ENCODE results near the gene CDH13.
A peak's percentile ranks its signal among the peaks of the same experiment; 100 is the strongest.

The CDH13 gene

DNA sequence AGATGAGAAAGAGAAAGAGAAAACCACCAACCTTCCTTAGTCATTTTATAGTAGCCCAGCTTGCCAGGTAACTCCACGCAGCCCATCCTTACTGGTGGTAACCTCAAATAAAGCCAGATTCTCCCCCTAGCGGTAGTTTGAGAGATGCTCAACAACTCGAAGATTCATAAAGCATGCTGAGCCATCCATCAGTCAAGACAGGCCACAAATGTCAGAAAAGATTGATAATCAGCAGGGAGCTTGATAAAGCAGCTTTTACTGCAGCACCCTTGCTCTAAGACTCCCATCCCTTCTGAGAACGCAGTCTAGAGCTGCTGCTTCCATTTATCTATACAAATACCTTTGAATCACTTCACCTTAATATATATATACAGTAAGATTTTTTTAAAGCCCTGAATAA, 729.5 kb downstream of the CDH13 start:
- Histone ChIP-seq H3K27me3 (ENCODE audit: insufficient read depth, low read length) (no peaks in the 10 kb centered on the region), H3K4me3 (ENCODE audit: low read depth, low read length) (no peak overlapping the region), H2AFZ (ENCODE audit: low read length, unreplicated experiment) (no peak overlapping the region), H3K4me1 (ENCODE audit: control insufficient read depth, insufficient read depth, low read length, unreplicated experiment) (no peaks in the 10 kb centered on the region), H3K79me2 (ENCODE audit: control insufficient read depth, insufficient read depth, low read length, unreplicated experiment) (no peaks in the 10 kb centered on the region), H3K27ac (ENCODE audit: low read depth, low read length) (no peak overlapping the region), H3K36me3 (ENCODE audit: insufficient read depth, low read length) (no peaks in the 10 kb centered on the region)

DNA sequence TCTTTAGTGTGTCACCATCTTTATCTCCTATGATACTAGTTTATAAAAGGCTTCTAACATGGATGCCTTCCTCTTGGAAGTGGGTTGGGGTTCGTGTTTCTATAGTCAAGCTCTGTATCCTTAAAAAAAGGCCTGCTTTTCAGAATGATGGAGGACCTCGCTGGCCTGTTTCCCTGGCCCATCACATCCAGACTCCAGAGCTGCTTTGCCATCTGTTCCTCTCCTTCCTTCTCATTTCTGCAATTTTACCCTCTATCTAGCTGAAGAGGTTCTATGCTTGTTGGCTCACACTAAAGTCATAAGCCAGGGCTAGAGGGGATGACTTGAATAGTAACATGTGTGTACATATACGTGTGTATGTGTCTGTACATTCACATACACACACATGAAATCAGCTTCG, 730.2 kb downstream of the CDH13 start:
- no peaks in the 10 kb centered on the region for H3K36me3 ChIP-seq (ENCODE audit: insufficient read depth, low read length)

DNA sequence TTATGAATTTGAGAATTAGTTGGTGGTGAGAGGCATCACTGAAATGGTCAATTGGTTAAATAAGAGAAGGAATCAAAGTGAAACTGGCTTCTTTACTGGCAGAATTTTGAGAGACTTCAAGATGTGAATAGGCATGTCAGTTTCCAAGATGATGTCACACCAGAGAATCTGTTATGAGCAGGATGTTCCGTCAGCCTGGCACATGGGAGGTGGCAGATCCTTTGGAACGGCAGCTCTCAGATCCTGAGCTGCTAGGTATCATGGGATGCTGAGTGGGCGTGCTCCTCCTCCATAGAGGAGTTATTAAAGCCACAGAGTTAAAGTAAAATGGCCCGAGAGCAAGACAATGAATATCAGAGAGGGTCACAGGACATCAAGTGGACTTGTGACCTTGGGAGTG, 736.8 kb downstream of the CDH13 start:
- Histone ChIP-seq H3K4me3 (ENCODE audit: low read depth, low read length) (no peak overlapping the region), H3K27ac (ENCODE audit: low read depth, low read length) (no peak overlapping the region), H3K36me3 (ENCODE audit: insufficient read depth, low read length) (no peaks in the 10 kb centered on the region), H3K79me2 (ENCODE audit: control insufficient read depth, insufficient read depth, low read length, unreplicated experiment) (no peaks in the 10 kb centered on the region), H2AFZ (ENCODE audit: low read length, unreplicated experiment) (no peak overlapping the region), H3K4me1 (ENCODE audit: control insufficient read depth, insufficient read depth, low read length, unreplicated experiment) (no peaks in the 10 kb centered on the region), H3K27me3 (ENCODE audit: insufficient read depth, low read length) (no peaks in the 10 kb centered on the region)

More for the DNA sequence above, 730.2 kb downstream of the CDH13 start:
- Histone ChIP-seq H2AFZ (ENCODE audit: low read length, unreplicated experiment) (no peak overlapping the region), H3K4me1 (ENCODE audit: control insufficient read depth, insufficient read depth, low read length, unreplicated experiment) (no peaks in the 10 kb centered on the region), H3K27ac (ENCODE audit: low read depth, low read length) (no peak overlapping the region), H3K4me3 (ENCODE audit: low read depth, low read length) (no peak overlapping the region), H3K79me2 (ENCODE audit: control insufficient read depth, insufficient read depth, low read length, unreplicated experiment) (no peaks in the 10 kb centered on the region), H3K27me3 (ENCODE audit: insufficient read depth, low read length) (no peaks in the 10 kb centered on the region)

DNA sequence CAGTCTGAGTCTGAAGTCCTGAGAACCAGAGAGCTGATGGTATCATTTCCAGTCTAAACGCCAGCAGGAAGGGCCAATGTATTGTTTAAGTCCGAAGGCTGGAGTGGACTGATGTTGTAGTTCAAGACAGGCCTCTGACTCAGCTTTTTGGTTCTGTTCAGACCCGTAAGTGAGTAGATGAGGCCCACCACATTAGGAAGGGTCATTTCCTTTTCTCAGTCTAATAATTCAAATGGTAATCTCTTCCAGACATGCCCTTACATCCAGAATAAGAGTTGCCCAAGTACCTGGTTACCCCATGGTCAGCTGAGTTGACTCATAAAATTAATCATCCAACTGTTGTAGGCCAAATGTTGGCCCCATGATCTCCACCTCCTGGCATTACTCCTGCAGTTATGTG, 738.4 kb downstream of the CDH13 start:
- H3K79me2 ChIP-seq (ENCODE audit: control insufficient read depth, insufficient read depth, low read length, unreplicated experiment): no peaks in the 10 kb centered on the region
- no peaks in the 10 kb centered on the region for H3K27me3 ChIP-seq (ENCODE audit: insufficient read depth, low read length)
- H2AFZ ChIP-seq (ENCODE audit: low read length, unreplicated experiment): no peak overlapping the region
- no peaks in the 10 kb centered on the region for H3K4me1 ChIP-seq (ENCODE audit: control insufficient read depth, insufficient read depth, low read length, unreplicated experiment)
- H3K36me3 ChIP-seq (ENCODE audit: insufficient read depth, low read length): no peaks in the 10 kb centered on the region
- no peak overlapping the region for H3K4me3 ChIP-seq (ENCODE audit: low read depth, low read length)
- peak overlapping the region; percentile 30; the same call in 1 of the 2 replicates for H3K27ac ChIP-seq (ENCODE audit: low read depth, low read length)

DNA sequence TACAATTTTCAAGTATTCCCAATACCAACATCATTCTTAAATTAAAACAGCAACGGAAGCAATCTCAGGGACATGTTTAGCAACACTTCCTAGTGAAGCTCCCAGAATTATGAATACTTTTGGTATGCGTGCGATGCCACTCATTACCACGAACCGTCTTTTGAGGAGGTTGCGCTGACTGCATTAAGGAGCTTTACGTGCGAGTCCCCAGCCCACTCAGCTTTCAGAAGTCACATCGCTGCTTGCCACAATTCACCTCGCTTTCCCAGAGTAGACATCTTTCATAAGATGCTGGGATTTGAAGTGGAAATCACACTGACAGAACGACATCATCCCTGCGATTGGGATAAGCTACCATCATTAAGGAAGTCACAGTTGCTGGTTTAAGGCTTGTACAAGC, 739.5 kb downstream of the CDH13 start:
- H3K4me1 ChIP-seq (ENCODE audit: control insufficient read depth, insufficient read depth, low read length, unreplicated experiment): no peaks in the 10 kb centered on the region
- H2AFZ ChIP-seq (ENCODE audit: low read length, unreplicated experiment): no peak overlapping the region

DNA sequence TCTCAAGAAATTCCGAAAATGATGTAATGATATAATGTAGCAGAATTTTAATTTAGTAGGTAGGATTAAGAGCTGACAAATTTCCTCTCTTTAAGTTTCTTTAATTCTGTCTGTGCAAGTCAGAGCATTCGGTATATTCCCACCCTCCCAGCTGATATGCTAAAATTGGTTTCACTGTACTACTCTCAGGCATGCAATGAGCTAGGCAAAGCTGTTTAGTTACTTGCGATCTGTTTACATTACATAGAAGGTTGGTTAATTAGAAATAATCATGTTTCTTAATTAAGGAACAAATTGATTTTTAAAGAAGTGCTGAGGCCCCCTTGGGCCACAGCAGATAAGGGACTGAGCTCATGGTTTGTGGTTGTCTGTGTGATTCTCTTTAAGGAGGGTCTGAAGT, 748.2 kb downstream of the CDH13 start:
- Histone ChIP-seq H3K4me1 (ENCODE audit: control insufficient read depth, insufficient read depth, low read length, unreplicated experiment) (no peaks in the 10 kb centered on the region), H3K27me3 (ENCODE audit: insufficient read depth, low read length) (no peaks in the 10 kb centered on the region), H2AFZ (ENCODE audit: low read length, unreplicated experiment) (no peak overlapping the region), H3K27ac (ENCODE audit: low read depth, low read length) (no peak overlapping the region), H3K36me3 (ENCODE audit: insufficient read depth, low read length) (no peaks in the 10 kb centered on the region), H3K4me3 (ENCODE audit: low read depth, low read length) (no peak overlapping the region), H3K79me2 (ENCODE audit: control insufficient read depth, insufficient read depth, low read length, unreplicated experiment) (no peaks in the 10 kb centered on the region)

More for the DNA sequence above, 739.5 kb downstream of the CDH13 start:
- Histone ChIP-seq H3K27ac (ENCODE audit: low read depth, low read length) (no peak overlapping the region), H3K27me3 (ENCODE audit: insufficient read depth, low read length) (no peaks in the 10 kb centered on the region), H3K36me3 (ENCODE audit: insufficient read depth, low read length) (no peaks in the 10 kb centered on the region), H3K4me3 (ENCODE audit: low read depth, low read length) (no peak overlapping the region), H3K79me2 (ENCODE audit: control insufficient read depth, insufficient read depth, low read length, unreplicated experiment) (no peaks in the 10 kb centered on the region)

DNA sequence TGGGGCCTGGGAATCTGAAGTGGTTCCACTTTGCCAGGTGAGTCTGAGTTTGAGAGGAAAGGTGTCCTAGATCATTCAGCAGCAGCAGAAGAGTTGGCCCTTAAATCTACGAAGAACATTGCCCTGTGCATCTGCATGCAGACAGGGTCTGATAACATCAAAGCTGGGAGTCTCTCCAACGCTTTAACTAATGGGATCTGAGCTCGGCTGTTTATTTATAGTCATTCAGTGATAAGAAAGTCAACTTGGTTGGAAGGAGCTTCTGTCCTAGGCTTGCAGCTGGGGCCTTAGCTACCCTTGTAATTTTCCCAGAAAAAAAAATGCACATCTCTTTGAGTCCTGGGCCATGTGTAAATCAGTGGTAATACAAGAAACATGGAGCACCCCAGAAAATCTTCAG, 763.0 kb downstream of the CDH13 start:
- Histone ChIP-seq H3K27ac (ENCODE audit: low read depth, low read length) (no peak overlapping the region), H3K4me1 (ENCODE audit: control insufficient read depth, insufficient read depth, low read length, unreplicated experiment) (no peaks in the 10 kb centered on the region)

DNA sequence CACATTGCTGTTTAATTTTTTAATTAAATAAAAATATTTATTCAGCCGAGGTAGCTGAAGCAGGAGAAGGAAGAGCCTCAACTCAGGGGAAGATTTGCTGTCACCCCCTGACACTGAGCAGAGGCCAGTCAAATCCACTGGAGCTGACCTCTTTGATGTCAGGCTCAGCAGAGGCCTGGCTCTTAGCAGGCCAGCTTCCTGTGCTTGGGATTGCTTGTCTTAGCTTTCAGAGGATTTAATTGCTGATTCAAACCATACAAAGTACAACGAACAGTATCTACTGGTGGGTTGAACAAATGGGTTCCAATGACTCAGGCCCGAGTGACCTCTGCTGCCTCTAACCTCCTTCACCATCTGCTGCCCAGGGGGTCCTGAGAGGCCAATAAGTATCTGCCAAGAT, 764.0 kb downstream of the CDH13 start:
- Histone ChIP-seq H3K27me3 (ENCODE audit: insufficient read depth, low read length) (no peaks in the 10 kb centered on the region), H3K4me3 (ENCODE audit: low read depth, low read length) (no peak overlapping the region), H3K79me2 (ENCODE audit: control insufficient read depth, insufficient read depth, low read length, unreplicated experiment) (no peaks in the 10 kb centered on the region), H3K27ac (ENCODE audit: low read depth, low read length) (no peak overlapping the region), H3K4me1 (ENCODE audit: control insufficient read depth, insufficient read depth, low read length, unreplicated experiment) (no peaks in the 10 kb centered on the region), H3K36me3 (ENCODE audit: insufficient read depth, low read length) (no peaks in the 10 kb centered on the region), H2AFZ (ENCODE audit: low read length, unreplicated experiment) (no peak overlapping the region)

More for the DNA sequence above, 763.0 kb downstream of the CDH13 start:
- no peak overlapping the region for H2AFZ ChIP-seq (ENCODE audit: low read length, unreplicated experiment)
- H3K36me3 ChIP-seq (ENCODE audit: insufficient read depth, low read length): no peaks in the 10 kb centered on the region
- no peaks in the 10 kb centered on the region for H3K79me2 ChIP-seq (ENCODE audit: control insufficient read depth, insufficient read depth, low read length, unreplicated experiment)
- H3K4me3 ChIP-seq (ENCODE audit: low read depth, low read length): no peak overlapping the region
- H3K27me3 ChIP-seq (ENCODE audit: insufficient read depth, low read length): no peaks in the 10 kb centered on the region

DNA sequence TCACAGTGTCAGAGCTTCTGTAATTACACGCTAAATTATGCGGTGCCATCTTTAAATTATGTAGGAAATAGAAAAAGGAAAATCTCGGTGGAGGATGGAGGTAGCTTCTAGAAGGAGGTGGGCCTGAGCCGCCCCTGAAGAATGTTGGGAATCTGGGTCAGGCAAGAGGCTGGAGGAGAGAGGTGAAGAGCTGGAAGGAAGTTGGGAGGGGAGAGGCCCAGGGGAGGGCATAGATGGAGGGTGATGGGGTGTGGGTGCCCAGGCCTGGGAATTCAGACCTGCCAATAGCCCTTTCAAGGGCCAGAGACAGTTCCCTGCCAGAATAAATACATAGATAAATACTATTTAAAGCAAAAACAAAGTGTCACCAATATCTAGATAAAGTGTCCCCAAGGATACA, 766.0 kb downstream of the CDH13 start:
- Histone ChIP-seq H3K36me3 (ENCODE audit: insufficient read depth, low read length) (no peaks in the 10 kb centered on the region), H3K27ac (ENCODE audit: low read depth, low read length) (no peak overlapping the region), H3K4me1 (ENCODE audit: control insufficient read depth, insufficient read depth, low read length, unreplicated experiment) (no peaks in the 10 kb centered on the region), H3K27me3 (ENCODE audit: insufficient read depth, low read length) (no peaks in the 10 kb centered on the region), H2AFZ (ENCODE audit: low read length, unreplicated experiment) (no peak overlapping the region), H3K79me2 (ENCODE audit: control insufficient read depth, insufficient read depth, low read length, unreplicated experiment) (no peaks in the 10 kb centered on the region), H3K4me3 (ENCODE audit: low read depth, low read length) (no peak overlapping the region)

DNA sequence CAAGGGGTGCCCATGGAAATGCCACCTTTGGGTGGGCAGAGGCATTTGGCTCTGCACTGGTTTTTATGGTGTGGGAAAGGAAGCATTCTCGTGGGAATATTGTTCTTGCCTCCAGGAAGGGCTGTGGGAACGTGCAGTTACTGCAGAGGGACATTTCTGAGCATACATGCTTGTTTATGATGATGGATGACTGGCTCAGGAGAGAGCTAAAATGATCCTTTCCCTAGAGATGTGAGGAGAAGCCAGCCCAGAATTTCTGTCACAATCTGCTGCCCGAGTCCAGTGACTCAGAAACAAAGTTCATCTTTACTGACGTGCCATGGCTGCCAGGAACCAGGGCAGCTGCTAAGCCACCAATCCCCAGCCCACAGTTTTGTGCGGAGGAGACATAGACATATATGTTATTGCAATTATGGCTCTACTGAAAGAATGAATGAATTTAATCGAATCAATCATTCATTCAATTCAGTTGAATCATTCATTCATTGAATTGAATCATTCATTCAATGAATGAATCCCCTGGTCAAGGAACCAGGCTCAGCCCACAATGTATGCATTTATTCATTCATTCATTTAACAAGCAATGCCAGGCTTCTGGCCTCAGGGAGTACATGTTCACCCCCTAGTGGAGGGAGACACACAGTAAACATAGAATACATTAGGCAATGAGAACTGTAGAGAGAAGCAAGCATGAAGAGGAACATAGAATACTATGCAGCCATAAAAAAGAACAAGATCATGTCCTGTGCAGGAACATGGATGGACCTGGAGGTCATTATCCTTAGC, 766.6 kb downstream of the CDH13 start:
- H3K4me1 ChIP-seq (ENCODE audit: control insufficient read depth, insufficient read depth, low read length, unreplicated experiment): no peaks in the 10 kb centered on the region
- H3K27ac ChIP-seq (ENCODE audit: low read depth, low read length): no peak overlapping the region
- H3K36me3 ChIP-seq (ENCODE audit: insufficient read depth, low read length): no peaks in the 10 kb centered on the region
- H3K27me3 ChIP-seq (ENCODE audit: insufficient read depth, low read length): no peaks in the 10 kb centered on the region
- H2AFZ ChIP-seq (ENCODE audit: low read length, unreplicated experiment): no peak overlapping the region
- H3K79me2 ChIP-seq (ENCODE audit: control insufficient read depth, insufficient read depth, low read length, unreplicated experiment): no peaks in the 10 kb centered on the region
- no peak overlapping the region for H3K4me3 ChIP-seq (ENCODE audit: low read depth, low read length)

DNA sequence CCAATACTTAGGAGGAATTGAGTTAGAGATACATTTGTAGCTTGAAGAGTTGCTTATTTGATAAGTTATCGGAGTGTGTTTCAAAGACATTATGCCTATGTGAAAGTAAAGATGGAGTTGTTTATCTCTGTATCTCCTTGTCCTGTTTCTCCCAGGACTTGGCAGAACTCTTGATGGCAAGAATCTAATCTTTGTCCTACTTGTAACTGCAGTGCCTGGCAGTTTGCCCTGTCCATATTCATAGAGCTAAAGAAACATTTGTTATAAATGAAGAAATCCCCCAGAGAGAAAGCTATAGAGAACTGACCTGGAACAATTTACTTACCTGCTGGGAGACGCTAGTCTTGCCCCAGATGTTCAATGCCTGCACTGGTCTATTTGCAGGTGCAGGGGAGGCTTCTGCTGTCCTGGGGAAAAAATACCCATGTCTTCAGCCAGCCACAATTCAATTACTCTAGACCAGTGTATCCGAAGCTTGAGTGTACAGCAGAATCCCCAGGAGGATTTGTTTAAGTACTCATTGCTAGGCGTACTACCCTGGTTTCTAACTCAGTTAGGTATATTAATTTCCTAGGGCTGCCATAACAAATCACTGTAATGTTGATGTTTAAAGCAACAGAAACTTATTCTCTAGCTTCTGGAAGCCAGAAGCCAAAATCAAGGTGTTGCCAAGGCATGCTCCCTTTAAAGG, 771.0 kb downstream of the CDH13 start:
- H3K4me3 ChIP-seq (ENCODE audit: low read depth, low read length): no peak overlapping the region
- H3K79me2 ChIP-seq (ENCODE audit: control insufficient read depth, insufficient read depth, low read length, unreplicated experiment): no peaks in the 10 kb centered on the region
- H3K27ac ChIP-seq (ENCODE audit: low read depth, low read length): no peak overlapping the region
- peaks cover 1% of the 10 kb centered on the region for H3K4me1 ChIP-seq (ENCODE audit: control insufficient read depth, insufficient read depth, low read length, unreplicated experiment)
- no peaks in the 10 kb centered on the region for H3K36me3 ChIP-seq (ENCODE audit: insufficient read depth, low read length)
- no peaks in the 10 kb centered on the region for H3K27me3 ChIP-seq (ENCODE audit: insufficient read depth, low read length)
- no peak overlapping the region for H2AFZ ChIP-seq (ENCODE audit: low read length, unreplicated experiment)

Data from ACC112 (cell line).